Thoracic aorta (tissue), 2 donors: ENCODE measurements around the gene TEKT2. TPM values are rescaled to one million over a fixed set of nuclear protein-coding genes. Genes with fewer than 3 reads are reported as not detected.

Experiments
- ATAC-seq: fragments of 150-250 bp; one replicate; pipeline ENCODE4 v1.8.0; 2017; ENCODE audit warnings: low read depth; ENCODE audit not compliant: insufficient number of reproducible peaks, low FRiP score
- DNase-seq: peaks from one replicate; pipeline ENCODE4 v3.0.0-alpha.2; 2020; ENCODE audit warnings: low spot score
- H3K27ac ChIP-seq, 2 donors: fragments of 200-600 bp; sonication (generic); 1 replicate in 1 of 2; 2 replicates in 1 of 2; pipeline ENCODE4 v1.5.1; 2016; ENCODE audit warnings: mild to moderate bottlenecking in 2 of 2, moderate library complexity in 2 of 2
- H3K27me3 ChIP-seq: fragments of 200-600 bp; sonication (generic); replicated peaks from 2 replicates; pipeline ENCODE4 v1.6.0; 2016; ENCODE audit warnings: mild to moderate bottlenecking; ENCODE audit not compliant: insufficient read depth
- H3K36me3 ChIP-seq: fragments of 200-600 bp; sonication (generic); one replicate; pipeline ENCODE4 v1.5.1; 2016
- H3K4me1 ChIP-seq, 2 donors: fragments of 200-600 bp; sonication (generic); 1 replicate in 1 of 2; 2 replicates in 1 of 2; pipeline versions ENCODE4 v1.5.1 to v1.6.0; 2016; ENCODE audit warnings: low read depth in 2 of 2, mild to moderate bottlenecking in 1 of 2; ENCODE audit not compliant: control insufficient read depth in 1 of 2
- H3K4me3 ChIP-seq: fragments of 200-600 bp; sonication (generic); 2 replicates; pipeline ENCODE4 v1.5.1; 2016; ENCODE audit warnings: mild to moderate bottlenecking
- H3K9me3 ChIP-seq: fragments of 200-600 bp; sonication (generic); 2 replicates; pipeline ENCODE4 v1.5.1; 2016
- total RNA-seq, 2 donors: library from RNA; depleted of rRNA; stranded (reverse); fragments of >200 nt; gene quantifications; one replicate each; pipeline versions ENCODE4 v1.1.0 to v1.2.3, GENCODE V29; 2016
- TF ChIP-seq, protein P1 (sequence below): fragments of 200-600 bp; sonication (generic); IDR thresholded peaks from one replicate; pipeline ENCODE4 v1.5.1; 2019; ENCODE audit warnings: antibody characterized with exemption

Gene TEKT2
- not detected for total RNA-seq

- Histone ChIP-seq H3K4me1 (peaks cover 10 to 19% of the 10 kb centered on the region in 2 donors), H3K9me3 (no peaks in the 10 kb centered on the region), H3K27me3 (peaks cover 4% of the 10 kb centered on the region), H3K4me3 (peak within 1 kb of the TSS; percentile 59), H3K36me3 (no peaks in the 10 kb centered on the region), H3K27ac (no peak within 1 kb of the TSS)
- no peak for ATAC-seq
- no peak for DNase-seq
- TF ChIP-seq, protein P1, sequence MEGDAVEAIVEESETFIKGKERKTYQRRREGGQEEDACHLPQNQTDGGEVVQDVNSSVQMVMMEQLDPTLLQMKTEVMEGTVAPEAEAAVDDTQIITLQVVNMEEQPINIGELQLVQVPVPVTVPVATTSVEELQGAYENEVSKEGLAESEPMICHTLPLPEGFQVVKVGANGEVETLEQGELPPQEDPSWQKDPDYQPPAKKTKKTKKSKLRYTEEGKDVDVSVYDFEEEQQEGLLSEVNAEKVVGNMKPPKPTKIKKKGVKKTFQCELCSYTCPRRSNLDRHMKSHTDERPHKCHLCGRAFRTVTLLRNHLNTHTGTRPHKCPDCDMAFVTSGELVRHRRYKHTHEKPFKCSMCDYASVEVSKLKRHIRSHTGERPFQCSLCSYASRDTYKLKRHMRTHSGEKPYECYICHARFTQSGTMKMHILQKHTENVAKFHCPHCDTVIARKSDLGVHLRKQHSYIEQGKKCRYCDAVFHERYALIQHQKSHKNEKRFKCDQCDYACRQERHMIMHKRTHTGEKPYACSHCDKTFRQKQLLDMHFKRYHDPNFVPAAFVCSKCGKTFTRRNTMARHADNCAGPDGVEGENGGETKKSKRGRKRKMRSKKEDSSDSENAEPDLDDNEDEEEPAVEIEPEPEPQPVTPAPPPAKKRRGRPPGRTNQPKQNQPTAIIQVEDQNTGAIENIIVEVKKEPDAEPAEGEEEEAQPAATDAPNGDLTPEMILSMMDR: no peak
Observed at GRCh38 chr1:36083635-36084496, at the start of gene TEKT2. Gene TEKT2, plus strand, starts transcription at chr1:36084094. Its CDS starts 828 bp downstream, at chr1:36084922.

DNA sequence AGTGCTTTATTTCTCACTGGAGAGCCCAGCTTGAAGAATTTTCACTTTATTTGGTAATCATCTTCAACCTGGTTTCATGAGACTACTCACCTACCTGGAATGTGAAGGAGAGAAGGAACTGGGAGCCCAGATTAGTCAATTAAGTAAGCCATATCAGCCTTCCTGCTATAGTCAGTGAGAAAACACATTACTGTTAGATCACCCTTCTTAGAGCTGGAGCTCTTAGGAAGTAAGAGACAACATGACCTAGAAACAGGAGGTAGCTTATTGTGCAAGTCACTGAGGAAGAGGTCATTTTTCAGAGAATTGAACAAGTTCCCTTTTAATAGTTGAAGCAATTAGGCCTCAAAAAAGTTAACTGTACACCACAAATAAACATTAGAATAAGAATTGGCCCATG is 49.2 kb upstream of the TEKT2 start:
- ATAC-seq: no peak
- no peak overlapping the region for H3K27ac ChIP-seq
- TF ChIP-seq, protein P1: no peak
- no peaks in the 10 kb centered on the region for H3K4me1 ChIP-seq
- no peak for DNase-seq
- no peak overlapping the region for H3K4me3 ChIP-seq
- peaks cover 11% of the 10 kb centered on the region for H3K36me3 ChIP-seq
- H3K9me3 ChIP-seq: no peaks in the 10 kb centered on the region
- H3K27me3 ChIP-seq: no peaks in the 10 kb centered on the region

DNA sequence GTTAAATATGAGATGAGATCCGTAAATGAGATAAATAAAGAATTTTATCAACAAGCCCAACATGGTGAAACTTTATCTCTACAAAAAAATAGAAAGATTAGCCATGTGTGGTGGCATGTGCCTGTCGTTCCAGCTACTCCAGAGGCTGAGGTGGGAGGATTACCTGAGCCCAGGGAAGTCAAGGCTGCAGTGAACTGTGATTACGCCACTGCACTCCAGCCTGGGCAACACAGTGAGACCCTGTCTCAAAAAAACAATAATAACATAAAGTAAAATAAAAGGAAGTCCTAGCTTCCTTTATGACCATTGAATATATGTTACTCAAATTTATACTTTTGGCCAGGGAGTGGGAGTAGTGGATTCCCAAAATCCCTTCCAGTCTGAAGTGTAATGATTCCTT is 48.7 kb upstream of the TEKT2 start:
- H3K4me3 ChIP-seq: no peak overlapping the region
- H3K36me3 ChIP-seq: peaks cover 16% of the 10 kb centered on the region

DNA sequence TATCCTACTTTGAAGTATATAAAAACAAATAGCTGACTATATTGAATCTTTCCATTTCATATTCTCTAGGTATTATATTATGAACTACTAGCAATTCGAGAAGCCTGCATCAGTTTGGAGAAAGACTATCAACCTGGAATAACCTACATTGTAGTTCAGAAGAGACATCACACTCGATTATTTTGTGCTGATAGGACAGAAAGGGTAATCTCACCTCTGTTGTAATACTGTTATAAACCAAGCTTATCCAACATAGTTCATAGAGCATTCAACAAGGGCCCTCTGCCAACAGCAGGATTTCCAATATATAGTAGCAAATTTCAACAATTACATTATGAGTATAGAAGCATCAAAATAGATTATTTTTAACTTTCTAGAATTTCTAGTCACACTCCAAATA is 43.7 kb upstream of the TEKT2 start:
- H3K27ac ChIP-seq: no peak overlapping the region
- TF ChIP-seq, protein P1: no peak
- H3K4me1 ChIP-seq: no peaks in the 10 kb centered on the region
- H3K36me3 ChIP-seq: peaks cover 52% of the 10 kb centered on the region
- H3K27me3 ChIP-seq: no peaks in the 10 kb centered on the region
- ATAC-seq (no peak), DNase-seq (no peak)
- no peaks in the 10 kb centered on the region for H3K9me3 ChIP-seq
- no peak overlapping the region for H3K4me3 ChIP-seq

More for the DNA sequence above, 48.7 kb upstream of the TEKT2 start:
- no peak for DNase-seq
- TF ChIP-seq, protein P1: no peak
- Histone ChIP-seq H3K4me1 (no peaks in the 10 kb centered on the region), H3K9me3 (no peaks in the 10 kb centered on the region), H3K27ac (peak overlapping the region in 1 of 2 donors; percentile 13), H3K27me3 (no peaks in the 10 kb centered on the region)
- no peak for ATAC-seq

DNA sequence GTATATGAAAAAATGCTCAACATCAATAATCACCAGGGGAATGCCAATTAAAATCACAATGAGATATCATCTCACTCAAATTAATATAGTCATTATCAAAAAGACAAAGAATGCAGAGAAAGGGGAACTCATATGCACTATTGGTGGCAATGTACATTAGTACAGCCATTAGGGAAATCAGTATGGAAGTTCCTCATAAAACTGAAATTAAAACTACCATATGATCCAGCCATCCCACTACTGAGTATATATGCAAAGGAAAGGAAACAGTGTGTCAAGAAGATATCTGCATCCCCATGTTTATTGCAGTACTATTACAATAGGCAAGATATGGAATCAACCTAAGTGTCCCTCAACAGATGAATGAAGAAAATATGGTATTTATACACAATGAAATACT is 32.1 kb upstream of the TEKT2 start:
- no peaks in the 10 kb centered on the region for H3K9me3 ChIP-seq
- TF ChIP-seq, protein P1: no peak
- DNase-seq (no peak), ATAC-seq (no peak)
- H3K27me3 ChIP-seq: no peaks in the 10 kb centered on the region
- H3K36me3 ChIP-seq: peaks cover 5% of the 10 kb centered on the region
- H3K27ac ChIP-seq: no peak overlapping the region
- no peaks in the 10 kb centered on the region for H3K4me1 ChIP-seq
- H3K4me3 ChIP-seq: no peak overlapping the region
